Calu3 (cell line): Measurements from ENCODE around the gene WAS. TPM values are rescaled to one million over a fixed set of nuclear protein-coding genes. Genes with fewer than 3 reads are reported as not detected.
"Not testable (repeated sequence)": the region's sequence is repeated elsewhere in the genome, so short reads cannot be mapped to it uniquely, and the experiment has no call there.

Experiments
- BruUV-seq: library from RNA; stranded (reverse); fragments of 400-500 nt; replicated peaks from 2 replicates; lab custom pipeline; 2021; lab: Mats Ljungman, UMichigan
- CTCF ChIA-PET: fragments of 300-600 bp; sonication (Branson Sonifier 250); formaldehyde crosslinking; loops from one replicate; lab custom pipeline; 2022; ENCODE audit warnings: antibody characterized with exemption; lab: Charles Lee
- DNase-seq: peaks from one replicate; pipeline ENCODE4 v3.0.0; 2022
- H3K27ac Mint-ChIP-seq: one replicate; pipeline ENCODE4 v1.8.0; 2022; ENCODE audit warnings: mixed read lengths; ENCODE audit not compliant: unreplicated experiment
- H3K27me3 Mint-ChIP-seq: one replicate; pipeline ENCODE4 v1.8.0; 2022; ENCODE audit warnings: mixed read lengths; ENCODE audit not compliant: unreplicated experiment
- H3K36me3 Mint-ChIP-seq: one replicate; pipeline ENCODE4 v1.8.0; 2022; ENCODE audit warnings: mild to moderate bottlenecking, moderate library complexity, mixed read lengths; ENCODE audit not compliant: insufficient read depth, unreplicated experiment
- H3K4me1 Mint-ChIP-seq: one replicate; pipeline ENCODE4 v1.8.0; 2022; ENCODE audit warnings: mild to moderate bottlenecking, low read depth, mixed read lengths; ENCODE audit not compliant: unreplicated experiment
- H3K4me3 Mint-ChIP-seq: one replicate; pipeline ENCODE4 v1.8.0; 2022; ENCODE audit warnings: mild to moderate bottlenecking, low read depth, moderate library complexity, mixed read lengths; ENCODE audit not compliant: unreplicated experiment
- H3K9me3 Mint-ChIP-seq: one replicate; pipeline ENCODE4 v1.8.0; 2022; ENCODE audit warnings: low read depth, mixed read lengths; ENCODE audit not compliant: unreplicated experiment
- intact Hi-C: fragments of 100-400 bp; cut with micrococcal nuclease; formaldehyde crosslinking; loops from one replicate; pipeline ENCODE4 v1.10.0; 2022; ENCODE audit not compliant: unreplicated experiment
- total RNA-seq: library from RNA; stranded (reverse); gene quantifications from 2 replicates; pipeline ENCODE4 v1.2.3, GENCODE V29; 2022
- TF ChIP-seq, protein P1 (sequence below): fragments of 200-600 bp; IDR thresholded peaks from one replicate; pipeline ENCODE4 v1.8.0; 2022; ENCODE audit warnings: antibody characterized with exemption; ENCODE audit not compliant: unreplicated experiment

WAS gene
- total RNA-seq, 1 experiment from 2014 or later: not detected

DNA sequence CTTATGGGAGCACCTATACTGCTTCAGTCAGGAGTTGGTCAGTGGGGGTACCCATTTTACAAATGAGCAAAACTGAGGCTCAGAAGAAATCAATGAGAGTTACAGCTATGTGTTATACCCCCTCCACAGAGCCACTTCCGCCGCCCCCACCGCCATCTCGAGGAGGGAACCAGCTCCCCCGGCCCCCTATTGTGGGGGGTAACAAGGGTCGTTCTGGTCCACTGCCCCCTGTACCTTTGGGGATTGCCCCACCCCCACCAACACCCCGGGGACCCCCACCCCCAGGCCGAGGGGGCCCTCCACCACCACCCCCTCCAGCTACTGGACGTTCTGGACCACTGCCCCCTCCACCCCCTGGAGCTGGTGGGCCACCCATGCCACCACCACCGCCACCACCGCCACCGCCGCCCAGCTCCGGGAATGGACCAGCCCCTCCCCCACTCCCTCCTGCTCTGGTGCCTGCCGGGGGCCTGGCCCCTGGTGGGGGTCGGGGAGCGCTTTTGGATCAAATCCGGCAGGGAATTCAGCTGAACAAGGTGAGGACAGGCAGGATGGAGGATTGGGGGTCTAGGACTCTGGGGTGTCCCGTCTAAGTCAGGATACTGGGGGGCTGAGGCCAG is 5.0 kb downstream of the WAS start:
- Mint-ChIP-seq H3K27me3 (peaks cover 60% of the 10 kb centered on the region), H3K9me3 (no peaks in the 10 kb centered on the region), H3K4me1 (no peaks in the 10 kb centered on the region), H3K27ac (no peak overlapping the region), H3K36me3 (no peaks in the 10 kb centered on the region), H3K4me3 (no peak overlapping the region)
- DNase-seq: no peak
- CTCF ChIA-PET: interaction anchor here (0.6 to 0.7 kb wide), 2 partner anchors 19 to 333 kb away, joined by 7 to 11 read pairs; no protein-coding TSS in a partner anchor
- BruUV-seq: no TSS peak
- TF ChIP-seq, protein P1, sequence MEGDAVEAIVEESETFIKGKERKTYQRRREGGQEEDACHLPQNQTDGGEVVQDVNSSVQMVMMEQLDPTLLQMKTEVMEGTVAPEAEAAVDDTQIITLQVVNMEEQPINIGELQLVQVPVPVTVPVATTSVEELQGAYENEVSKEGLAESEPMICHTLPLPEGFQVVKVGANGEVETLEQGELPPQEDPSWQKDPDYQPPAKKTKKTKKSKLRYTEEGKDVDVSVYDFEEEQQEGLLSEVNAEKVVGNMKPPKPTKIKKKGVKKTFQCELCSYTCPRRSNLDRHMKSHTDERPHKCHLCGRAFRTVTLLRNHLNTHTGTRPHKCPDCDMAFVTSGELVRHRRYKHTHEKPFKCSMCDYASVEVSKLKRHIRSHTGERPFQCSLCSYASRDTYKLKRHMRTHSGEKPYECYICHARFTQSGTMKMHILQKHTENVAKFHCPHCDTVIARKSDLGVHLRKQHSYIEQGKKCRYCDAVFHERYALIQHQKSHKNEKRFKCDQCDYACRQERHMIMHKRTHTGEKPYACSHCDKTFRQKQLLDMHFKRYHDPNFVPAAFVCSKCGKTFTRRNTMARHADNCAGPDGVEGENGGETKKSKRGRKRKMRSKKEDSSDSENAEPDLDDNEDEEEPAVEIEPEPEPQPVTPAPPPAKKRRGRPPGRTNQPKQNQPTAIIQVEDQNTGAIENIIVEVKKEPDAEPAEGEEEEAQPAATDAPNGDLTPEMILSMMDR: no peak
- intact Hi-C loops: no loop called here

DNA sequence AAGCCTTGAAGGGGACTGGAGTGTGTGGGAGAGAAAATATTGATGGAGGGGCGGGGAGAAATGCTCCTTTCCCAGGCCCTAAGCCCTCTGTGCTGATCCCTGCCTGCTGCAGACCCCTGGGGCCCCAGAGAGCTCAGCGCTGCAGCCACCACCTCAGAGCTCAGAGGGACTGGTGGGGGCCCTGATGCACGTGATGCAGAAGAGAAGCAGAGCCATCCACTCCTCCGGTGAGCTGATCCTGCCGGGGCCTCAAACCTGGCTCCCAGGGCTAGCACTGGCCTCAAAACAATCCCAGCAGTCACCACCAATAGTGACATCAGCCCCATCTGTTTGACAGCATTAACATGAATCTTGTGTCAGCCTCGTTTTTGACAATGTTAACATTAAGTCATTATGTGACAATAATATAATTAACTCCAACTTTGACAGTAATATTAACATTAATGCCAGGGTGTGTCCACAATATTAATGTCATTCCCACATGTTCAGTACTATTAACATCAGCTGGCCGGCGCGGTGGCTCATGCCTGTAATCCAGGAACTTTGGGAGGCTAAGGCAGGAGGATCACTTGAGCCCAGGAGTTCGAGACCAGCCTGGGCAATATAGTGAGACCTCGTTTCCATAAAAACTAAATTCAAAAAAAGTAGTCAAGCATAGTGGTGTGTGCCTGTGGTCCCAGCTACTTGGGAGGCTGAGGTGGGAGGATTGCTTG is 5.8 kb downstream of the WAS start:
- intact Hi-C loops: no loop called here
- Mint-ChIP-seq H3K27me3 (peaks cover 53% of the 10 kb centered on the region), H3K36me3 (no peaks in the 10 kb centered on the region), H3K4me3 (no peak overlapping the region), H3K27ac (no peak overlapping the region), H3K9me3 (no peaks in the 10 kb centered on the region), H3K4me1 (no peaks in the 10 kb centered on the region)
- CTCF ChIA-PET: interaction anchor here (0.7 kb wide), 1 partner anchor 332 kb away, joined by 11 read pairs; no protein-coding TSS in a partner anchor
- BruUV-seq: no TSS peak
- TF ChIP-seq, protein P1: no peak
- no peak for DNase-seq

DNA sequence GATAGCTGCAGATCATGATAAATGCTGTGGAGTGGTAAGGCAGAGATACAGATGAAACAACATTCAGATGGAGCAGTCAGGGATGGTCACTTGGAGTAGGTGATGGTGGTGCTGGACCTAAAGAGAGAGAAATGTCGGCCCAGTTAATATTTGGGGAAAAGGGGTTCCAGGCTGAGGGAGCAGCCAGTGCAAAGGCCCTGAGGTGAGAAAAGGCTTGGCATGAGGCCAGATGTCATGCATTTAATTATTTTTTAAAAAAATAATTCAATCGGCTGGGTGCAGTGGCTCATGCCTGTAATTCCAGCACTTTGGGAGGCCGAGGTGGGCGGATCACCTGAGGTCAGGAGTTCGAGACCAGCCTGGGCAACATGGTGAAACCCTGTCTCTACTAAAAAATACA is 8.1 kb downstream of the WAS start:
- CTCF ChIA-PET, BruUV-seq, H3K4me3 Mint-ChIP-seq, H3K27ac Mint-ChIP-seq, DNase-seq, H3K4me1 Mint-ChIP-seq, intact Hi-C loops, H3K9me3 Mint-ChIP-seq: not testable (repeated sequence)
- H3K27me3 Mint-ChIP-seq: peaks cover 29% of the 10 kb centered on the region
- H3K36me3 Mint-ChIP-seq: peaks cover 13% of the 10 kb centered on the region

DNA sequence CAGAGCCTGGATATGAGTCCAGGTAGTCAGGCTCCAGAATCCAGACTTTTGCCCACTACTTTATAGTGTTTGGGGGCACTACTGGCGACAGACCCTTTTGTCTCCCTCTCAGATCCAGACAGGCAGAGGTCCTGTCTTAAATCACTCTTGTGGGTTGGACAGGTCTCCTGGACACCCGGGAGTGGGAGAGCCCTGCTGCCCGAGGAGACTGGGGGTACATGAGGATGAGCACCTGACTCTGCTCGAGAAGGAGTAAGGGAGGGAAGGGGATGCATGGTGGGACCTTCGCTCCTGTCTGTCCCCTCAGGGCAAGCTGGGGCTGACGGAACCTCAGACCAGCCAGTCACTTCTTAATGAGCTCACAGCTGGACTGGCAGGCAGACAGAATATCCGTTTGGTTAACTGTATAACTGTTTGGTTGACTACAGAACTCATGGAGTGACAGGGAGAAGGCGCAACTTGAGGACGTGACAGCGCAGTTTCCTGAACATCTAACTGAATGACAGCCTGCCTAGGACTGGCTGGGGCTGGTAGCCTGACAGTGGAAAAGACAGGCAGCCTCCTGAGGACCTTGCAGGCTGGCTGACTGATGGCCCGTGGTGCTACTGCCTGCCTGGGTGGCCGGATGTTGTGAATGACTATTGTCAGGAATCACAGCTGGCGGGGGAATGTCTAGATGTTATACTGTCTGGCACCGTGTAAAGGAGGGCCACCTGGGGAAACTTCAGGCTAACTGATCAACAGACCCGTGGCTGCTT is 11.4 kb downstream of the WAS start:
- Mint-ChIP-seq H3K27me3 (peaks cover 16% of the 10 kb centered on the region), H3K36me3 (peaks cover 30% of the 10 kb centered on the region), H3K4me1 (no peaks in the 10 kb centered on the region), H3K4me3 (peak overlapping the region; percentile 82), H3K27ac (no peak overlapping the region), H3K9me3 (no peaks in the 10 kb centered on the region)
- DNase-seq: no peak
- CTCF ChIA-PET: no interaction called here
- TF ChIP-seq, protein P1: no peak
- BruUV-seq: no TSS peak
- intact Hi-C loops: no loop called here
